K562 (cell line): ENCODE results near the gene SYNCRIP. TPM values are rescaled to one million over a fixed set of nuclear protein-coding genes. Genes with fewer than 3 reads are reported as not detected.
A peak's percentile ranks its signal among the peaks of the same experiment; 100 is the strongest.

ENCODE experiments used
- ATAC-seq: fragments of 200-7000 bp; cut with Tn5 transposase; 3 replicates; pipeline ENCODE4 v1.9.1; 2020; ENCODE audit warnings: moderate library complexity
- BruUV-seq: library from RNA; stranded (reverse); fragments of 400-500 nt; replicated peaks from 2 replicates; lab custom pipeline; 2021; lab: Mats Ljungman, UMichigan
- CTCF ChIA-PET: fragments of 300-600 bp; formaldehyde crosslinking; extraction: SDS; loops from one replicate; lab custom pipeline; 2021; ENCODE audit warnings: low intra/inter-chr PET ratio; lab: Yijun Ruan, JAX
- POLR2A ChIA-PET: fragments of 300-600, 350-650 bp; sonication (Branson Sonifier 250); formaldehyde crosslinking; extraction: SDS; loops from one replicate; lab custom pipeline; 2021; ENCODE audit warnings: antibody characterized with exemption, inconsistent platforms; lab: Yijun Ruan, JAX
- DNase-seq, 4 experiments: peaks; one replicate each; pipeline versions ENCODE4 v3.0.0 to v3.0.0-alpha.2; 2011 to 2018; ENCODE audit warnings: low spot score in 3 of 4, mixed read lengths in 3 of 4; ENCODE audit errors: extremely low read depth in 1 of 4
- FAIRE-seq: peaks from 2 replicates; lab custom pipeline; 2011; peaks lifted over from hg19 to GRCh38; lab: Jason Lieb, UNC
- H2AFZ ChIP-seq: 2 replicates; pipeline ENCODE4 v1.6.0; 2011; ENCODE audit warnings: low read depth, low read length, control low read depth, inconsistent platforms
- H3K27ac ChIP-seq: fragments of 200-600 bp; 3 replicates; pipeline ENCODE4 v1.8.0; 2011; ENCODE audit warnings: low read depth, mild to moderate bottlenecking, control low read depth, inconsistent platforms, low read length, moderate library complexity, mixed read lengths; ENCODE audit errors: extremely low read depth
- H3K27me3 ChIP-seq, 2 experiments: fragments of 300-600 bp in 1 of 2; 2 replicates in 1 of 2; 3 replicates in 1 of 2; pipeline versions ENCODE4 v1.6.0 to v1.8.0; 2011; ENCODE audit warnings: inconsistent platforms in 2 of 2, low read length in 2 of 2, mild to moderate bottlenecking in 1 of 2, mixed read lengths in 1 of 2, moderate library complexity in 1 of 2; ENCODE audit not compliant: control insufficient read depth in 2 of 2, insufficient read depth in 2 of 2
- H3K36me3 ChIP-seq: fragments of 300-600 bp; 3 replicates; pipeline ENCODE4 v1.8.0; 2011; ENCODE audit warnings: mild to moderate bottlenecking, low read length, inconsistent platforms; ENCODE audit not compliant: control insufficient read depth, insufficient read depth
- H3K4me1 ChIP-seq, 2 experiments: fragments of 200-600 bp in 1 of 2; replicated peaks in 1 of 2; 2 replicates in 1 of 2; 3 replicates in 1 of 2; pipeline versions ENCODE4 v1.5.1 to v1.8.0; 2011; ENCODE audit warnings: inconsistent platforms in 2 of 2, low read length in 2 of 2, mild to moderate bottlenecking in 1 of 2, mixed read lengths in 1 of 2, moderate library complexity in 1 of 2; ENCODE audit not compliant: control insufficient read depth in 2 of 2, insufficient read depth in 2 of 2
- H3K4me2 ChIP-seq: 2 replicates; pipeline ENCODE4 v1.6.1; 2011; ENCODE audit warnings: low read length, control low read depth, inconsistent platforms, mixed read lengths; ENCODE audit not compliant: insufficient read depth
- H3K4me3 ChIP-seq: fragments of 200-600 bp; sonication (generic), shearing (Covaris generic); 2 replicates; pipeline ENCODE4 v1.5.1; 2016; ENCODE audit warnings: control low read depth, inconsistent platforms
- H3K79me2 ChIP-seq: fragments of 200-600 bp; 3 replicates; pipeline ENCODE4 v1.8.0; 2011; ENCODE audit warnings: low read length, inconsistent platforms; ENCODE audit not compliant: control insufficient read depth, insufficient read depth
- H3K9ac ChIP-seq, 2 experiments: 2 replicates each; pipeline versions ENCODE4 v1.6.0 to v1.6.1; 2011; ENCODE audit warnings: low read depth in 2 of 2, low read length in 2 of 2, control low read depth in 1 of 2, inconsistent platforms in 1 of 2, mild to moderate bottlenecking in 1 of 2, mixed read lengths in 1 of 2; ENCODE audit not compliant: insufficient read depth in 1 of 2
- H3K9me1 ChIP-seq: one replicate; pipeline ENCODE4 v1.6.0; 2011; ENCODE audit warnings: inconsistent platforms, mild to moderate bottlenecking, low read length, moderate library complexity; ENCODE audit not compliant: control insufficient read depth, insufficient read depth
- H3K9me3 ChIP-seq: replicated peaks from 2 replicates; pipeline ENCODE4 v1.5.1; 2011; ENCODE audit warnings: low read depth, low read length, inconsistent platforms; ENCODE audit not compliant: control insufficient read depth, insufficient read depth
- H4K20me1 ChIP-seq: replicated peaks from 2 replicates; pipeline ENCODE4 v1.6.1; 2011; ENCODE audit warnings: low read length, inconsistent platforms, mixed read lengths; ENCODE audit not compliant: control insufficient read depth, insufficient read depth
- CTCF ChIP-seq, 3 experiments: IDR thresholded peaks in 2 of 3; conservative IDR thresholded peaks in 1 of 3; 2 replicates each; pipeline ENCODE4 v1.5.1; 2011 to 2012; ENCODE audit warnings: low read length in 3 of 3, mild to moderate bottlenecking in 3 of 3, control low read depth in 2 of 3, improper control_type of control experiment in 1 of 3, inconsistent platforms in 1 of 3, low read depth in 1 of 3, mixed read lengths in 1 of 3, moderate library complexity in 1 of 3; ENCODE audit not compliant: insufficient read depth in 2 of 3
- E2F4 ChIP-seq: sonication (generic); formaldehyde crosslinking; IDR thresholded peaks from 2 replicates; pipeline ENCODE4 v1.8.0; 2022; ENCODE audit warnings: mild to moderate bottlenecking, low read depth, missing genetic modification reagents
- ELF2 ChIP-seq: fragments of 250-450 bp; sonication (Bioruptor Pico); IDR thresholded peaks from 2 replicates; pipeline ENCODE4 v1.5.0; 2021; ENCODE audit warnings: mild to moderate bottlenecking
- GATAD2A ChIP-seq: fragments of 450-650 bp; IDR thresholded peaks from 2 replicates; pipeline ENCODE4 v1.6.1; 2017
- MYNN ChIP-seq, 2 experiments: sonication (generic); formaldehyde crosslinking in 1 of 2; IDR thresholded peaks; 2 replicates each; pipeline versions ENCODE4 v1.5.0 to v1.6.1; 2016 to 2020; ENCODE audit warnings: antibody characterized with exemption in 1 of 2, missing genetic modification reagents in 1 of 2
- NFYB ChIP-seq: IDR thresholded peaks from 2 replicates; pipeline ENCODE4 v1.6.1; 2011; ENCODE audit warnings: mild to moderate bottlenecking, moderate library complexity; ENCODE audit not compliant: insufficient read length; ENCODE audit errors: extremely low read depth
- NUFIP1 ChIP-seq: fragments of 450-650 bp; IDR thresholded peaks from 2 replicates; pipeline ENCODE4 v1.6.1; 2018; ENCODE audit not compliant: partially characterized antibody
- PCBP1 ChIP-seq: fragments of 200-400 bp; formaldehyde crosslinking; IDR thresholded peaks from 2 replicates; pipeline ENCODE4 v1.6.1; 2018; ENCODE audit warnings: mild to moderate bottlenecking, low read depth, low read length; ENCODE audit not compliant: poor library complexity, severe bottlenecking
- PURB ChIP-seq: sonication (generic); formaldehyde crosslinking; IDR thresholded peaks from 2 replicates; pipeline ENCODE4 v1.9.0; 2021; ENCODE audit warnings: low read depth, mild to moderate bottlenecking, missing genetic modification reagents
- RAD21 ChIP-seq, 2 experiments: fragments of 250-450 bp in 1 of 2; fragments of 450-650 bp in 1 of 2; sonication (Bioruptor Pico) in 1 of 2; formaldehyde crosslinking in 1 of 2; IDR thresholded peaks in 1 of 2; conservative IDR thresholded peaks in 1 of 2; 2 replicates each; pipeline versions ENCODE4 v1.4.0 to v1.8.0; 2020 to 2022; ENCODE audit warnings: mild to moderate bottlenecking in 2 of 2, moderate library complexity in 1 of 2
- ZFP91 ChIP-seq: sonication (generic); formaldehyde crosslinking; IDR thresholded peaks from 2 replicates; pipeline ENCODE4 v1.8.0; 2022; ENCODE audit warnings: mild to moderate bottlenecking, missing genetic modification reagents
- ZNF589 ChIP-seq: fragments of 200-800 bp; sonication (Bioruptor generic); IDR thresholded peaks from 2 replicates; pipeline ENCODE4 v1.6.1; 2016; ENCODE audit warnings: low read depth, missing genetic modification characterization, missing compliant biosample characterization
- ZNF740 ChIP-seq, 3 experiments: fragments of 200-800 bp in 1 of 3; sonication (Bioruptor generic) in 1 of 3; sonication (generic) in 1 of 3; formaldehyde crosslinking in 1 of 3; IDR thresholded peaks; 2 replicates each; pipeline versions ENCODE4 v1.6.1 to v1.8.0; 2016 to 2022; ENCODE audit warnings: mild to moderate bottlenecking in 2 of 3, missing compliant biosample characterization in 2 of 3, missing genetic modification characterization in 2 of 3, missing genetic modification reagents in 1 of 3
- WGBS: fragments of 100-300 bp; shearing (Covaris generic); methylation state at CpG from one replicate; pipeline ENCODE4 v1.1.6; 2016; ENCODE audit warnings: low coverage, mixed read lengths; ENCODE audit not compliant: insufficient coverage; ENCODE audit errors: missing lambda C conversion rate; 5-methylcytosine and 5-hydroxymethylcytosine counted together
- in situ Hi-C: fragments of 300-500 bp; cut with MboI; formaldehyde crosslinking; loops from 4 replicates; pipeline ENCODE4 v1.15.0; 2018; ENCODE audit warnings: inconsistent platforms, mixed read lengths
- intact Hi-C: fragments of 100-400 bp; cut with micrococcal nuclease; formaldehyde crosslinking; loops from 2 replicates; pipeline ENCODE4 v1.14.2; 2022
- polyA plus RNA-seq, 8 experiments: library from polyadenylated mRNA; depleted of rRNA in 4 of 8; stranded (reverse) in 5 of 8; unstranded in 3 of 8; fragments of >200 nt; fragmentation: Nextera tagmentation in 2 of 8; fragmentation: Illumina TruSeq in 1 of 8; extraction: Ambion mirVana in 2 of 8; extraction: Trizol in 1 of 8; gene quantifications; 2 replicates each; pipeline versions ENCODE4 v1.2.1 to v1.2.3, GENCODE V29; 2011 to 2014; ENCODE audit warnings: inconsistent platforms in 1 of 8, missing spikeins in 1 of 8
- total RNA-seq, 7 experiments: library from RNA; depleted of rRNA in 6 of 7; stranded (reverse); fragments of >200 nt in 6 of 7; fragmentation: Illumina TruSeq in 2 of 7; extraction: Trizol in 2 of 7; gene quantifications; 2 replicates each; pipeline versions ENCODE4 v1.2.1 to v1.2.3, GENCODE V29; 2011 to 2021; ENCODE audit warnings: low replicate concordance in 1 of 7

SYNCRIP gene
- total and polyA plus RNA-seq, 9 of the 15 experiments (the other 6 are each of a cell fraction or from before 2014, with no cell fraction given), result 46.5 to 295 (median 140) TPM

- H3K9ac ChIP-seq, result peak overlapping the region in 1 of 2 experiments; percentile 83; a peak in 1 of 4 replicates
- DNase-seq, result peak in 1 of 4 experiments; percentile 56
- TF ChIP-seq ZFP91 (CRISPR knock-in tag), result no peak
- TF ChIP-seq GATAD2A, result no peak
- no peak for TF ChIP-seq NUFIP1
- peak in 1 of 2 experiments; percentile 51; a peak in 2 of 4 replicates for TF ChIP-seq RAD21 (CRISPR knock-in tag; conservative IDR thresholded peaks at IDR 0.05 in 1 of 2, IDR thresholded peaks at IDR 0.05 in 1 of 2)
- TF ChIP-seq NFYB, result peak; percentile 37
- TF ChIP-seq E2F4, result no peak
- TF ChIP-seq ZNF589, result no peak
- no peak for TF ChIP-seq ELF2 (CRISPR knock-in tag)
- TF ChIP-seq CTCF (IDR thresholded peaks at IDR 0.05 in 2 of 3, conservative IDR thresholded peaks at IDR 0.05 in 1 of 3; ENCODE audit: insufficient read depth in 2 of 3, low read depth in 1 of 3, low read length in 3 of 3), result peak in 2 of 3 experiments; percentile 41 to 43; a peak in 4 of 6 replicates
- no peak for TF ChIP-seq MYNN (IDR thresholded peaks at IDR 0.05)
- no peak for TF ChIP-seq MYNN (CRISPR knock-in tag; IDR thresholded peaks at IDR 0.05)
- TF ChIP-seq PCBP1, result no peak
- no peak for TF ChIP-seq ZNF740 (CRISPR knock-in tag; IDR thresholded peaks at IDR 0.05)
- no peak for TF ChIP-seq ZNF740 (tag; IDR thresholded peaks at IDR 0.05)
- no peak for TF ChIP-seq PURB
Measured at GRCh38 chr6:85660181-85660611, 17.5 kb upstream of the SYNCRIP start.

More at GRCh38 chr6:85660181-85660611, 17.5 kb upstream of the SYNCRIP start:
- POLR2A ChIA-PET, result interaction anchor here (1.1 to 9.0 kb wide), 2 partner anchors 10 to 17 kb away, joined by 3 to 92 read pairs; no protein-coding TSS in a partner anchor
- peaks cover 3 to 5% of the 10 kb centered on the region in 2 experiments; a peak in 2 of 5 replicates for H3K4me1 ChIP-seq
- H3K4me3 ChIP-seq, result no peak overlapping the region
- CTCF ChIA-PET, result no interaction called here
- WGBS, result 42% methylated on average over 6 of the region's 6 CpGs
- no peaks in the 10 kb centered on the region for H3K79me2 ChIP-seq
- H3K36me3 ChIP-seq, result no peaks in the 10 kb centered on the region
- peak overlapping the region; percentile 92 for H2AFZ ChIP-seq
- in situ Hi-C loops, result no loop called here
- H3K4me2 ChIP-seq, result peak overlapping the region; percentile 33; the same call in 1 of the 2 replicates
- H3K9me3 ChIP-seq, result no peaks in the 10 kb centered on the region
- intact Hi-C loops, result no loop called here
- no peaks in the 10 kb centered on the region for H3K27me3 ChIP-seq
- H3K27ac ChIP-seq, result no peak overlapping the region
- no TSS peak for BruUV-seq
- no peaks in the 10 kb centered on the region for H4K20me1 ChIP-seq
- ATAC-seq, result peak; percentile 93
- peak; percentile 90 for FAIRE-seq
- no peaks in the 10 kb centered on the region for H3K9me1 ChIP-seq
